ENCODE data around the gene CDK6. TPM values are rescaled to one million over a fixed set of nuclear protein-coding genes. Genes with fewer than 3 reads are reported as not detected.

The CDK6 gene
- total RNA-seq, 1 experiment from 2014 or later = 41.4 TPM

DNA sequence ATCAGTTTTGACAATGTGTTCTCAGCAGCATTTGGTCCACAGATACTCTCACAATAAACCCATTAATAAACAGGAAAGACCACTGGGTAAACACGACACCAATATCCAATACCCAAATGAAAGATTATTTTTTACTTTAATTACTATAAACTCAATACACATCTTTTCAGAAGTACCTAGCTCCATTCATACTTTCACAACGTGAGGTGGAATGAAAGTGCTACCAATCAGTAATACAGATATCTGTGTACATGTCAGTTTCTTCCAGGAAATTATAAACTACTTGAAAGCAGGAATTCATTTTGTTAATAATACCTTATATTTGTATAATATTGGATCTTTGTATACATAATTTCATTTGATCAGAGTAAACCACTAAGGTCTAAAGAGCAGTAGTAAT is 11.9 kb downstream of the CDK6 start:
- Histone ChIP-seq H3K27ac (ENCODE audit: low read depth, low read length) (no peak overlapping the region), H3K27me3 (ENCODE audit: insufficient read depth, low read length) (no peaks in the 10 kb centered on the region), H3K9ac (ENCODE audit: low read length) (no peak overlapping the region), H3K79me2 (ENCODE audit: insufficient read depth, low read length) (peaks cover 100% of the 10 kb centered on the region), H3K4me3 (replicated peaks in 1 of 2; ENCODE audit: low read depth in 1 of 2, low read length in 2 of 2) (no peak overlapping the region), H2AFZ (ENCODE audit: low read depth, low read length, poor library complexity, severe bottlenecking) (no peak overlapping the region), H3K4me1 (ENCODE audit: control insufficient read depth in 1 of 2, insufficient read depth in 2 of 2, low read length in 2 of 2) (peaks cover 0 to 3% of the 10 kb centered on the region in 2 experiments; a peak in 1 of 4 replicates), H3K36me3 (ENCODE audit: control insufficient read depth in 1 of 2, insufficient read depth in 2 of 2, low read length in 2 of 2) (no peaks in the 10 kb centered on the region; a peak in 1 of 4 replicates), H3K9me2 (ENCODE audit: insufficient read depth) (no peaks in the 10 kb centered on the region), H4K20me1 (ENCODE audit: insufficient read depth) (no peaks in the 10 kb centered on the region; the same call in 1 of the 2 replicates), H3K4me2 (ENCODE audit: low read length) (no peak overlapping the region), H3K9me3 (ENCODE audit: control insufficient read depth in 1 of 2, insufficient read depth in 1 of 2, low read depth in 1 of 2, low read length in 2 of 2) (no peaks in the 10 kb centered on the region; a peak in 1 of 4 replicates)
- ChIA-PET POLR2A (no interaction called here), RAD21 (ENCODE audit: low non-redundant PET in 1 of 2, low total read pairs in 2 of 2, uncharacterized antibody in 2 of 2, unreplicated experiment in 2 of 2) (no interaction called here), CTCF (no interaction called here)
- intact Hi-C loops (cut with micrococcal nuclease) = no loop called here
- TF ChIP-seq RAD21 (IDR thresholded peaks at IDR 0.05; ENCODE audit: low read depth) (no peak), SIN3A (IDR thresholded peaks at IDR 0.05; ENCODE audit: low read depth) (no peak), EGR1 (IDR thresholded peaks at IDR 0.05; ENCODE audit: low read depth) (no peak), EZH2phosphoT487 (IDR thresholded peaks at IDR 0.05; ENCODE audit: borderline replicate concordance) (no peak), YY1 (IDR thresholded peaks at IDR 0.05; ENCODE audit: extremely low read depth, insufficient replicate concordance, low read depth, low read length) (no peak), POLR2AphosphoS5 (IDR thresholded peaks at IDR 0.05; ENCODE audit: low read depth, low read length) (no peak), ELF1 (IDR thresholded peaks at IDR 0.05; ENCODE audit: borderline replicate concordance, low read depth) (no peak)
- TF ChIP-seq, protein P1, sequence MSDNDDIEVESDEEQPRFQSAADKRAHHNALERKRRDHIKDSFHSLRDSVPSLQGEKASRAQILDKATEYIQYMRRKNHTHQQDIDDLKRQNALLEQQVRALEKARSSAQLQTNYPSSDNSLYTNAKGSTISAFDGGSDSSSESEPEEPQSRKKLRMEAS (IDR thresholded peaks at IDR 0.05) = no peak
- TF ChIP-seq, protein P2, sequence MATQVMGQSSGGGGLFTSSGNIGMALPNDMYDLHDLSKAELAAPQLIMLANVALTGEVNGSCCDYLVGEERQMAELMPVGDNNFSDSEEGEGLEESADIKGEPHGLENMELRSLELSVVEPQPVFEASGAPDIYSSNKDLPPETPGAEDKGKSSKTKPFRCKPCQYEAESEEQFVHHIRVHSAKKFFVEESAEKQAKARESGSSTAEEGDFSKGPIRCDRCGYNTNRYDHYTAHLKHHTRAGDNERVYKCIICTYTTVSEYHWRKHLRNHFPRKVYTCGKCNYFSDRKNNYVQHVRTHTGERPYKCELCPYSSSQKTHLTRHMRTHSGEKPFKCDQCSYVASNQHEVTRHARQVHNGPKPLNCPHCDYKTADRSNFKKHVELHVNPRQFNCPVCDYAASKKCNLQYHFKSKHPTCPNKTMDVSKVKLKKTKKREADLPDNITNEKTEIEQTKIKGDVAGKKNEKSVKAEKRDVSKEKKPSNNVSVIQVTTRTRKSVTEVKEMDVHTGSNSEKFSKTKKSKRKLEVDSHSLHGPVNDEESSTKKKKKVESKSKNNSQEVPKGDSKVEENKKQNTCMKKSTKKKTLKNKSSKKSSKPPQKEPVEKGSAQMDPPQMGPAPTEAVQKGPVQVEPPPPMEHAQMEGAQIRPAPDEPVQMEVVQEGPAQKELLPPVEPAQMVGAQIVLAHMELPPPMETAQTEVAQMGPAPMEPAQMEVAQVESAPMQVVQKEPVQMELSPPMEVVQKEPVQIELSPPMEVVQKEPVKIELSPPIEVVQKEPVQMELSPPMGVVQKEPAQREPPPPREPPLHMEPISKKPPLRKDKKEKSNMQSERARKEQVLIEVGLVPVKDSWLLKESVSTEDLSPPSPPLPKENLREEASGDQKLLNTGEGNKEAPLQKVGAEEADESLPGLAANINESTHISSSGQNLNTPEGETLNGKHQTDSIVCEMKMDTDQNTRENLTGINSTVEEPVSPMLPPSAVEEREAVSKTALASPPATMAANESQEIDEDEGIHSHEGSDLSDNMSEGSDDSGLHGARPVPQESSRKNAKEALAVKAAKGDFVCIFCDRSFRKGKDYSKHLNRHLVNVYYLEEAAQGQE (IDR thresholded peaks at IDR 0.05; ENCODE audit: low read depth) = no peak
- ATAC-seq (no peak), DNase-seq (ENCODE audit: low read depth, low spot score) (no peak)
- BruUV-seq (replicated peaks) = no TSS peak

Data from HCT116 (cell line).